Measurements from ENCODE around the gene SLC13A4.
"Not testable (repeated sequence)": the region's sequence is repeated elsewhere in the genome, so short reads cannot be mapped to it uniquely, and the experiment has no call there.

SLC13A4 gene

DNA sequence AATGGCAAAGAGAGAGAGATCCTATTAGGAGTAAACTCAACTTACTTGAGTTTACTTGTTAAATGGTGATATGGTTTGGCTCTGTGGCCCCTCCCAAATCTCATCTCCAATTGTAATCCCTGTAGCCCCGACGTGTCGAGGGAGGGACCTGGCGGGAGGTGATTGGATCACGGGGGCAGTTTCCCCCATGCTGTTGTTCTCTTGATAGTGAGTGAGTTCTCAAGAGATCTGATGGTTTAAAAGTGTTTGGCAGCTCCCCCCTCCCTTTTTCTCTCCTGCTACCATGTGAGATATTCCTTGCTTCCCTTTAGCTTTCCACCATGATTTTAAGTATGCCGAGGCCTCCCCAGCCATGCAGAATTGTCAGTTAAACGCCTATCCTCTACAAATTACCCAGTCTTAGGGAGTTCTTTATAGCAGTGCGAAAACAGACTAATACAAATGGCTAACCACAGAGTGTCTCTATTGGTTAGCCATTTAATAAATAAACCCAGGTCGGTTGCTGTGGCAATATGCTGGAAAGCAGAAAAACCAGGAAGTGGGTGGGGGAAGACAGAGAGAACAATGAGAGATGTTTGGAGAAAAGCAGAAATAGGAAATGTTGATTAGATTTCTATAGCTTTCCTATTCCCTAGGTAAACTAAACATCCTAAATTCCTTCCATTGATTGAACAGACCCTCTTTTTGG is 68.7 kb downstream of the SLC13A4 start:
- DNase-seq = no peak

DNA sequence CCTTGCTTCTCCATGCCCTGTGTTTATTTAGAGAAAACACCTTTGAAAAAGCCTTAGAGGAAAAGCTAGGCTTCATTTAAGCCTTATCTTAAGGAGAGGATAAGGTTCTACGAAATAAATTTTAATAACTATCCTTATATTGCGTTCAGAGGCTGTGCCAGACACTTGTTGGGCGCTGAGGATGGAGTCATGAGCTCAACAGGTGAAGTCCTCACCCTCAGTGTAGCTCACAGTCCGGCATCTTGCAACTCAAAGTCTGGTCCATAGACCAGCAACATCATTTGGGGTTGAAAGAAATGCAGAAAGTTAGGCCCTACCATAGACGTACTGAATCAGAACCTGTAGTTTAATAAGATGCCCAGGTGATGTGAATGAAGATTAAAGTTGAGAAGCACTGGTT is 69.4 kb downstream of the SLC13A4 start:
- DNase-seq = no peak

DNA sequence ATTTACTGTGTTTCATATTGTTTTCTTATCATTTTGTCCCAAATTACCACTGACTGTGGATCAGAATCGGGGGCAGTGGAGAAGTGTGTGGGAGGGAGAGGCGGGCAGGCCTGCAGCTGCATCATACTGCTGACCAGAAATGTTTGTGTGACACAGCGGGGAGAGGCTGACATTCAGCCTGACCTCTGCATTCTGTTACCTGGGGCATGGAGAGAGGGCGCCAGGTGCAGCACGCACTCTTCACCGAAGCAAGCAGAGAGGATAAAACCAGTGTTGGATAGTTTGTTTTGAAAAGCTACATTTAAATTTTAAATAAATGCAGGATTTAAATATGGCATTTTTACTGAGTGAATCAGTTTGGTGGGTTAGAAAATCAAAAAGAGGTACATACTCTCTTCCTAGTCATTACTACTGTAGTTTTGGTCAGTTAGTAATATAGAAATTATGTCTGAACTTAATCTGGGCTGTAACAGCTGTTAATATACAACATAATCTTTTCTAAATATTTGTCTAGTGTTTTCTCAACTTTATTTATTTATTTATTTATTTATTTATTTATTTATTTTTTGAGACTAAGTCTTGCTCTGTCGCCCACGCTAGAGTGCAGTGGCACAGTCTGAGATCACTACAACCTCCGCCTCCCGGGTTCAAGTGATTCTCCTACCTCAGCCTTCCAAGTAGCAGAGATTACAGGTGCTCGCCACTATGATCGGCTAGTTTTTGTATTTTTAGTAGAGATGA is 74.5 kb downstream of the SLC13A4 start:
- no peak for DNase-seq

DNA sequence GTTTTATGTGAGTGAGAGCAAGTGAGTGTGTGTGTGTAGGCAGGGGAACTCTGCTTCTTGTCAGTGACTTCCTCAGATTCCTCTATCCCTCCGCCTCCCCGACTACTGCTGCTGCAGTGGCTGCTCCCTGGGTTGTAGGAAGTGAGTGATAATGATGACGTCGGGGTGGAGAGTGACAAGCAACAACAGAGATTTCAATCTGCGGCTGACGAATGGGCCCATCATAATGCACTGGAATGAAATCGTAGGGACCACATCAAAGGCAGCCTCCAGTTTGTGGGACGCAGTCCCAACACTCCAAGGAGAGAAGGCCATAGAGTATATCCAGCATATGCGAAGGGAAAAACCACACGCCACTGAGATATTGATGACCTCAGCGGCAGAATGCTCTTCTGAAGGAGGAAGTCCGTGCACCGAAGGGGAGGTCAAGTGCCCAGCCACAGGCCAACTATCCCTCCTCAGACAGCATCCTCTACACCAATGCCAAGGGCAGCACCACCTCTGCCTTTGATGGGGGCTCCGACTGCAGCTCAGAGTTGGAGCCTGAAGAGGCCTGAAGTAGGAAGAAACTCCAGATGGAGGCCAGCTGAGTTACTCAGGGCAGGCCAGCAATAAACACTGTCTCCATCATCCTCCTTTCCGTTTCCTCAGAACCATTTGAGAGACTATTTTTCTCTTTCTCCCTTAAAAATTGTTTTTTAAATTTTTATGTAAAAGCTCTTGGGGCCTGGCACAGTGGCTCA is 77.0 kb downstream of the SLC13A4 start:
- no peak for DNase-seq

DNA sequence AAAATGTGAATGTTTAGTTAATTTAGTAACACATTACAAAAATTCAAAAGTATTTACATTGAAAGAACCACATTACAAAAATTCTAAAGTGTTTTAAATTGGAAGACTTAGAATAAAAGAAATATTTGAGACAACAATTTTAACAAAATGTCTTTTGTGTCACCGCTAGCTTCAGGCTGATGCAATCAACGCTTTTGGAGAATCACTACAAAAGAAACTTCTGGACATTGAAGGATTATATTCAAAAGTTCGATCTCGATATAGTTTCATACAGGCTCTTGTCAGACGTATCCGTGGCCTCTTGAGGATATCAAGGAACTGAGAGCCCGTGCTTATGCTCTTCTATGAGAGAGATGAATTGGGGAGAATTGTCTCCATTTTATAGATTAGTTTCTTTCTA is 79.8 kb downstream of the SLC13A4 start:
- DNase-seq = no peak

DNA sequence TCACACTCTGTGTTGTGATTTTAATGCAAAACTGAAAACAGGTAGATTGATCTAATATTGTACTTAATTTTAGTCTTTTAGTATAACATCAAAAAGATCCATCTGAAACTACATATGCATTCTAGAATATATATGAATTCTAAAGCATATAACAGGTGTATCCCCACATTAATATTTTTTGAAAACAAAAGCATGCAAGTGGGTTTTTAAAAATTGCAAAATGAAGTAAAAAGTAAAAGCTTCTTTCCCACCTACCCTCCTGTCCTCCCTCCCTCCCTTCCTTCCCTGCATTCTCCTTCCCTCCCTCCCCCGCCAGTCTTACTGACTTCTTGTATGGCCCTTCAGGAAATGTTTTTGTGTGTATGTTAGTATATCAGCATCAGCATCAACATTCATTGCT is 80.2 kb downstream of the SLC13A4 start:
- DNase-seq = no peak

DNA sequence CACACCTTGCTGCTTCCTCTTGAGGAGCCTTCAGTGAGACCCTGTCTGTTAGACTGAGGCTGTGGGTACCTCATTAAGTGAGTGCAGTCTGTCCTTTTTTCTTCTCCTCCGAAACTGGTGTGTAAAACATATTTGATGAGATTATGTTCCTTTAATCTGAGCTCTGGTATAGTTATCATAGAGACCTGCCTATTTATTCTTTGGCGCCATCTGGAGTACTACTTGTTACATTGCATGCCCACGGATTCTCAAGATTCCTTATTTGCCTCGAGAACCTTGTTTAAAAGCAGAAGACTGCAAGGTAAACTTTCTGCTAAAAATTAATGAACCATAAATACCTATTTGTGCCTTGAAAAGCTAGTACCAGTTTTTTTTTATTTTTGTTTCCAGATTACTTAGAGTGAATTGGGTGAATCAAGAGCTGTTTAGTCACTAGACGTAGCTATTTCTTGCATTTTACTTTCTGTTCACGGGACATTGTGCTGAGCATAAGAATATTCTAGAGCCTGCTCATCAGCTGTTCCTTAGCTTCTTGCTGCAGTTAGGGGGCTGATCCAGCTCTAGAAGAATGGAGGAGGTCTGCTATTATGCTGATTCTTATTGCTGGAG is 82.6 kb downstream of the SLC13A4 start:
- peak; percentile 48 for DNase-seq

DNA sequence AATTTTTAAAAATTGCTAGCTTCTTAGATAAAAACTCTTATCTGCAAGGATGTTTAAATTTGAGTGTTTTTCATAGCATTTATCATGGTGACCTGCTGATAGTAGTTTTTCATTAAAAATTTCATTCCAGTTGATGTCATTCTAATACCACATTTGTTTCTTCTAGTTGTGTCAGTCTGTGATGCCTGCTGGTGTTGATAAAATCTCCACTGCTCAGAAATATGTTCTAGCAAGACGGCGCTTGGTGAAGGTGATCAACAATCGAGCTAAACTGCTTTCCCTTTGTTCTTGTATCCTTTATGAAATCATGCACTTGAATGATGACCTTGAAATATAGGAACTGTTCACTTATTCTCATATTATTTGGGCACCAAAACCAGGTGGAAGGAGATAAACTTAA is 83.3 kb downstream of the SLC13A4 start:
- no peak for DNase-seq

DNA sequence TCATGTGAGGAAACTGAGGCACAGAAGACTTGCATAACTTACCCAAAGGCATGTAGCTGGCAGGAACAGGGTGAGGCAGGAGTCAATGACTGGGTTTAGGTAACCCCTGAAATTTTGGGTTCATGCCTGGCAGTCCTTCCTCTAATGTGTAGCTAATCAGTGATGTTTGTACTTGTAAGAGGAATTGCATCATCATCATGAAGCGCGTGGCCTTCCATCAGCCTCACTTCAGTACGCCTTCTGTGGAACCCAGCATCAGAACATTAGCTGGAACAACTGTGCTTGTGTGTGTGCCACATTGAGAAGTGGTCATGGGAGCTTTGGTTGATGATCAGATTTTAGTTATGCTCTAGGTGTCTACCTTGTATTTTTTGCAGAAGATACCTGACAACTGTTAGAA is 83.8 kb downstream of the SLC13A4 start:
- no peak for DNase-seq

DNA sequence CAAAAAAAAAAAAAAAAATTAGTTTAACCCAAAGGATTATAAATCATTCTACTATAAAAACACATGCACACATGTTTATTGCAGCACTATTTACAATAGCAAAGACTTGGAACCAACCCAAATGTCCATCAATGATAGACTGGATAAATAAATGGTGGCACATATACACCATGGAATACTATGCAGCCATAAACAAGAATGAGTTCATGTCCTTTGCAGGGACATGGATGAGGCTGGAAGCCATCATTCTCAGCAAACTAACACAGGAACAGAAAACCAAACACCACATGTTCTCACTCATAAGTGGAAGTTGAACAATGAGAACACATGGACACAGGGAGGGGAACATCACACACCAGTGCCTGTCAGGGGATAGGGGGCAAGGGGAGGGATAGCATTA is 88.3 kb downstream of the SLC13A4 start:
- not testable (repeated sequence) for DNase-seq

DNA sequence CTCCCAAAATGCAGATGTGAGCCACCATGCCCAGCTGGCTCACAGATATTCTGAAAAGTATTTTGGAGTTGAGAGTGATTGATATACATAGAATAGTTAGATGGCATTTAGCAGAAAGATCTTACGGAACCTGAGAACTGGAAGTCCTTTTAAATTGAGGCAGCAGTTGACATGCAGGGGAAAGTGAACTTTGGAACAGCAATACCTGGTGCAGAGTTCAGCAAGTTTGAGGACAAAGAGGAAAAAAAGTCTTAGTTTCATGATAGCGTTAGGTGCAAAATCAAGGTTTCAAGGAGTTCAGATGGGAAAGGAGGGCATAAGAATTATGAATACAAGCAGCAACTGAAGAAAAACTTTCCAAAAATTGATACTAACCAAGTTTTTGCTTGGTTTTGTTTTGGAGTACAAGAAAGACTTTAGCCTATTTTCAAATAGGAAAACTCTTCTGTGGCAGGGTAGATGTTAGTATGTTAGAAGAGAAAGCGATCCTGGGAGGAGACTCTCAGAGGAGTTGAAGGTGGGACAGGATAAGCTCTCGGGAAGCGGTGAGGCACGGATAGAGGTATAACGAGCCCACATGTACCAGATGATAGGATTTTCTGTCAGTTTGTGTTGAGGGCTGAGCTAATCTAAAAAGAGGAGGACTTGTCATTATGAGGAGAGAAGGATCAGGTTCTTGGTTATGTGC is 93.7 kb downstream of the SLC13A4 start:
- no peak for DNase-seq

Data from DMS79 treated with DMSO at 0.1 percent for 48 hours (cell line).